ENCODE results near the gene DAP3.
"Not testable (repeated sequence)": the region's sequence is repeated elsewhere in the genome, so short reads cannot be mapped to it uniquely, and the experiment has no call there.

Gene DAP3

GRCh38 chr1:155763989-155764388 lies 75.1 kb downstream of the DAP3 start:
- H3K4me3 ChIP-seq (ENCODE audit: low read depth, low read length); H3K9me3 ChIP-seq (ENCODE audit: control insufficient read depth, insufficient read depth, low read depth, low read length); H3K4me1 ChIP-seq (ENCODE audit: control insufficient read depth, insufficient read depth, low read length); H3K27ac ChIP-seq (ENCODE audit: extremely low read depth, low read depth, low read length); POLR2A ChIA-PET: not testable (repeated sequence)
- CTCF ChIA-PET: interaction anchor here (0.6 to 0.7 kb wide), 3 partner anchors 50 to 179 kb away, joined by 3 to 4 read pairs (median 3); no protein-coding TSS in a partner anchor
- peaks cover 42 to 82% of the 10 kb centered on the region in 2 experiments for H3K36me3 ChIP-seq (ENCODE audit: control insufficient read depth in 2 of 2, insufficient read depth in 1 of 2, low read length in 2 of 2)

DNA sequence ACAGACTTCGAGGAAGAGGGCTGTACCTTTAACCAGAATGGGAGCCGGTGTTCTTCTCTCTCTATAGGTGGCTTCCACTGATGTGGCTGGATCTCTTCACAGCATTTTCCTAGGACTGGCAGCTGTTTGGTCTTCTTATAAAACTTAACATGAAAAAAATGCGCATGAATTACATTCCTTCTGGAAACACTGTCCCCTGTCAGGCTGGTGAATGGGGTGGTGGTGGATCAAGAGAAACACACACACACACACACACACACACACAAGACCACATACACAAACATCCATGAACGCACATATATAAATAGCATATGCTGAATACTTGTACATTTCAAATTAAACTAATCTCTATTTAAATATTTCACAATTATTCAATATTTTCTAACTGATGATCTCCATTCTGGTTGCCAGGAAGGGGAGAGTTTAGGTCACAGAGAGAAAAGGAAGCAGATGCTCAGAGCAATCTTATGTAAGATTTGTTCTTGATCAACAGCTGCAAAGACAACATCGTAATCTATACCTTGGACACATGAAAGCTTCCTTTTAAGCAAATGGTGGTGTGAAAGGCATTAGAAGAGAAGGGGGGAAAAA lies 78.6 kb downstream of the DAP3 start:
- POLR2A ChIA-PET; H3K9me3 ChIP-seq (ENCODE audit: control insufficient read depth, insufficient read depth, low read depth, low read length); H3K4me3 ChIP-seq (ENCODE audit: low read depth, low read length); H3K4me1 ChIP-seq (ENCODE audit: control insufficient read depth, insufficient read depth, low read length); H3K27ac ChIP-seq (ENCODE audit: extremely low read depth, low read depth, low read length): not testable (repeated sequence)
- CTCF ChIA-PET: interaction anchor here (0.7 kb wide), 1 partner anchor 402 kb away, joined by 4 read pairs; no protein-coding TSS in a partner anchor
- H3K36me3 ChIP-seq (ENCODE audit: control insufficient read depth in 2 of 2, insufficient read depth in 1 of 2, low read length in 2 of 2): peaks cover 59 to 86% of the 10 kb centered on the region in 2 experiments

DNA sequence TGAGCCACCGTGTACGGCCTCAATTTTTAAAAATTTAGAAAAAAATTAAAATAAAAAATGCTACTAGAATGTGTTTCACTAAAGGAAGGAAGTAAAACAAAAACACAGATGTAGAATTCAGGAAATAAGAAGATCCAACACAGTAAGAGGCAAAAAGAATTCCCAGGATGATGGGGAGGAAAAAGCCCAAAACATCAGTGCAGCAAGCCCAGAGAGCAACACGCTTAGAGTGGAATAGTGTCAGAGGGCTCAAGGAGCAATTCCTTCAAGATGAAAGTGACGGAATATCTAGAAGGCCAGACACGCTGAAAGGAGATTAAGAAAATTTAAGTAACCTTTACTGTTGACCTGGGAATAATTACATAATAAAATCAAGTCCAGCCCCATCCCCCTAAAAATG lies 80.4 kb downstream of the DAP3 start:
- Histone ChIP-seq H3K27ac (ENCODE audit: extremely low read depth, low read depth, low read length) (no peak overlapping the region), H3K36me3 (ENCODE audit: control insufficient read depth in 2 of 2, insufficient read depth in 1 of 2, low read length in 2 of 2) (peaks cover 58 to 88% of the 10 kb centered on the region in 2 experiments), H3K4me3 (ENCODE audit: low read depth, low read length) (no peak overlapping the region), H3K9me3 (ENCODE audit: control insufficient read depth, insufficient read depth, low read depth, low read length) (no peaks in the 10 kb centered on the region), H3K4me1 (ENCODE audit: control insufficient read depth, insufficient read depth, low read length) (no peaks in the 10 kb centered on the region)
- ChIA-PET POLR2A (no interaction called here), CTCF (interaction anchor here (0.7 to 0.8 kb wide), 2 partner anchors 59 to 737 kb away, joined by 3 to 4 read pairs; no protein-coding TSS in a partner anchor)
- TF ChIP-seq ZFP41 (tag by site-specific recombination; IDR thresholded peaks at IDR 0.05; ENCODE audit: borderline replicate concordance) (no peak), ZNF335 (tag by site-specific recombination; conservative IDR thresholded peaks at IDR 0.05) (no peak), ZNF518A (tag by site-specific recombination; conservative IDR thresholded peaks at IDR 0.05; ENCODE audit: low read depth) (no peak), RBAK (tag by site-specific recombination; IDR thresholded peaks at IDR 0.05) (no peak), ZNF114 (tag by site-specific recombination; IDR thresholded peaks at IDR 0.05) (no peak), PRDM6 (tag by site-specific recombination; IDR thresholded peaks at IDR 0.05) (no peak), GLIS1 (tag by site-specific recombination; IDR thresholded peaks at IDR 0.05) (no peak), ZNF19 (tag by site-specific recombination; IDR thresholded peaks at IDR 0.05; ENCODE audit: low read depth) (no peak)
- TF ChIP-seq, protein P1, sequence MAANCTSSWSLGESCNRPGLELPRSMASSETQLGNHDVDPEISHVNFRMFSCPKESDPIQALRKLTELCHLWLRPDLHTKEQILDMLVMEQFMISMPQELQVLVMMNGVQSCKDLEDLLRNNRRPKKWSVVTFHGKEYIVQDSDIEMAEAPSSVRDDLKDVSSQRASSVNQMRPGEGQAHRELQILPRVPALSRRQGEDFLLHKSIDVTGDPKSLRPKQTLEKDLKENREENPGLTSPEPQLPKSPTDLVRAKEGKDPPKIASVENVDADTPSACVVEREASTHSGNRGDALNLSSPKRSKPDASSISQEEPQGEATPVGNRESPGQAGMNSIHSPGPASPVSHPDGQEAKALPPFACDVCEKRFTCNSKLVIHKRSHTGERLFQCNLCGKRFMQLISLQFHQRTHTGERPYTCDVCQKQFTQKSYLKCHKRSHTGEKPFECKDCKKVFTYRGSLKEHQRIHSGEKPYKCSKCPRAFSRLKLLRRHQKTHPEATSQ (tag by site-specific recombination; IDR thresholded peaks at IDR 0.05): no peak
- TF ChIP-seq, protein P2, sequence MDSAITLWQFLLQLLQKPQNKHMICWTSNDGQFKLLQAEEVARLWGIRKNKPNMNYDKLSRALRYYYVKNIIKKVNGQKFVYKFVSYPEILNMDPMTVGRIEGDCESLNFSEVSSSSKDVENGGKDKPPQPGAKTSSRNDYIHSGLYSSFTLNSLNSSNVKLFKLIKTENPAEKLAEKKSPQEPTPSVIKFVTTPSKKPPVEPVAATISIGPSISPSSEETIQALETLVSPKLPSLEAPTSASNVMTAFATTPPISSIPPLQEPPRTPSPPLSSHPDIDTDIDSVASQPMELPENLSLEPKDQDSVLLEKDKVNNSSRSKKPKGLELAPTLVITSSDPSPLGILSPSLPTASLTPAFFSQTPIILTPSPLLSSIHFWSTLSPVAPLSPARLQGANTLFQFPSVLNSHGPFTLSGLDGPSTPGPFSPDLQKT (IDR thresholded peaks at IDR 0.05; ENCODE audit: borderline replicate concordance, low read depth, low read length): no peak
